Astrocyte of the cerebellum (primary cell): Measurements from ENCODE around the gene FKBP1A.

Source experiments
- DNase-seq: peaks from one replicate; pipeline ENCODE4 v3.0.0-alpha.2; 2011; ENCODE audit warnings: low read depth
- H3K4me3 ChIP-seq: 2 replicates; pipeline ENCODE4 v1.5.1; 2011; ENCODE audit warnings: mild to moderate bottlenecking, low read depth, low read length, moderate library complexity
- in situ Hi-C: cut with HindIII; loops from 2 replicates; pipeline ENCODE4 v1.10.0; 2017; ENCODE audit warnings: low sequenced_read_pairs
- TF ChIP-seq, protein P1 (sequence below): IDR thresholded peaks from 2 replicates; pipeline ENCODE4 v1.5.1; 2012; ENCODE audit warnings: low read length, low read depth, moderate library complexity, mild to moderate bottlenecking; ENCODE audit errors: missing control alignments

Gene FKBP1A

DNA sequence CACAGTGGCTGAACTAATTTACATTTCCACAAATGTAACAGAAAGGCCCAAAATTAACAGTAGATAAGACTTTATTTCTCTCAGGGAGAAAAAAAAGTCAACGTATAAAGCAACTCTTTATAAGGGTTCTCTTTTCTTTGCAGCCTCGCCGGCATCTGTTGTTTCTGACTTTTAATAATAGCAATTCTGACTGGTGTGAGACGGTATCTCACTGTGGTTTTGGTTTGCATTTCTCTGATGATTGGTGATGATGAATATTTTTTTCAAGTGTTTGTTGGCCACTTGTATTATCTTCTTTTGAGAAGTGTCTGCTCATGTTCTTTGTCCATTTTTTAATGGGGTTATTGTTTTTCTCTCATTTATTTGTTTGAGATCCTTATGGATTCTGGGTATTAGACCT is 27.2 kb upstream of the FKBP1A start:
- in situ Hi-C loops = no loop called here
- H3K4me3 ChIP-seq = no peak overlapping the region
- no peak for DNase-seq
- TF ChIP-seq, protein P1, sequence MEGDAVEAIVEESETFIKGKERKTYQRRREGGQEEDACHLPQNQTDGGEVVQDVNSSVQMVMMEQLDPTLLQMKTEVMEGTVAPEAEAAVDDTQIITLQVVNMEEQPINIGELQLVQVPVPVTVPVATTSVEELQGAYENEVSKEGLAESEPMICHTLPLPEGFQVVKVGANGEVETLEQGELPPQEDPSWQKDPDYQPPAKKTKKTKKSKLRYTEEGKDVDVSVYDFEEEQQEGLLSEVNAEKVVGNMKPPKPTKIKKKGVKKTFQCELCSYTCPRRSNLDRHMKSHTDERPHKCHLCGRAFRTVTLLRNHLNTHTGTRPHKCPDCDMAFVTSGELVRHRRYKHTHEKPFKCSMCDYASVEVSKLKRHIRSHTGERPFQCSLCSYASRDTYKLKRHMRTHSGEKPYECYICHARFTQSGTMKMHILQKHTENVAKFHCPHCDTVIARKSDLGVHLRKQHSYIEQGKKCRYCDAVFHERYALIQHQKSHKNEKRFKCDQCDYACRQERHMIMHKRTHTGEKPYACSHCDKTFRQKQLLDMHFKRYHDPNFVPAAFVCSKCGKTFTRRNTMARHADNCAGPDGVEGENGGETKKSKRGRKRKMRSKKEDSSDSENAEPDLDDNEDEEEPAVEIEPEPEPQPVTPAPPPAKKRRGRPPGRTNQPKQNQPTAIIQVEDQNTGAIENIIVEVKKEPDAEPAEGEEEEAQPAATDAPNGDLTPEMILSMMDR = no peak

DNA sequence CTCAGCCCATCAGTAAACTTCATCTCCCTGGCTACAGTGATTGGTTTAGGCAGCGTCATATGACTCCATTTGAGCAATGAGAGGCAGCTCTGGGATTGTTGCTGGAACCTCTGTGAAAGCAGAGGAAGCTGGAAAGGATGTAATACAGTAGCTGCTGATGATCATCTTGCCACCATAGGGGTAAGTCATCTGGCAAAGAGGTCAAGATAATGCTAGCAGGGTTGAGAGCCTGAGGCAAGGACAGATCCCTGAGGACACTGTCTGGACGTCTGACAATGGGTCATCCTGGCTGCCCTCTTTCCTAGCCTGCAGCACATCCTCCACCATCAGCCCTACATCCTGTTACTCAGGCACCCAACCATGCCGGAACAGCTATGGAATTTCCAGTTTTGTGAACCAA is 25.5 kb upstream of the FKBP1A start:
- in situ Hi-C loops = no loop called here
- DNase-seq = no peak
- no peak overlapping the region for H3K4me3 ChIP-seq
- TF ChIP-seq, protein P1 = no peak

DNA sequence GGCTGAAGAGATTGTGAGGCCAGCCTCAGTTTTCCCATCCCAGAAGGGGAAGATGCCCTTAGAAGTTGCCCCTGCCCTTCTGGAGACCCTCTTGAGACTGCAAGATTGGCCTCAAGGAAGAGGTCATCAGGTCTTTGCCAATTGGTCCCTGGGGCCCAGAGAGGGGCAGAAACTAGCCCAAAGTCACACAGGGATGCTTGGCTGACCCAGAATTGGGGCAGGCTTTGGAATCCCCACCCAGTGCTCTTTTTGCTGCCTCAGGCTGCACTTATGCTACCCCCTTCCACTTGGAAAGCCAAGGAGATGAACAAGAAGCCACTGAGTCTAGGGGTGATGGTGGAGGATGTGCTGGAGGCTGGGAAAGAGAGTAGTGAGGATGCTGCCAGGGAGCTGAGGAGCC is 24.9 kb upstream of the FKBP1A start:
- H3K4me3 ChIP-seq = no peak overlapping the region
- no peak for DNase-seq
- TF ChIP-seq, protein P1 = no peak
- in situ Hi-C loops = no loop called here

DNA sequence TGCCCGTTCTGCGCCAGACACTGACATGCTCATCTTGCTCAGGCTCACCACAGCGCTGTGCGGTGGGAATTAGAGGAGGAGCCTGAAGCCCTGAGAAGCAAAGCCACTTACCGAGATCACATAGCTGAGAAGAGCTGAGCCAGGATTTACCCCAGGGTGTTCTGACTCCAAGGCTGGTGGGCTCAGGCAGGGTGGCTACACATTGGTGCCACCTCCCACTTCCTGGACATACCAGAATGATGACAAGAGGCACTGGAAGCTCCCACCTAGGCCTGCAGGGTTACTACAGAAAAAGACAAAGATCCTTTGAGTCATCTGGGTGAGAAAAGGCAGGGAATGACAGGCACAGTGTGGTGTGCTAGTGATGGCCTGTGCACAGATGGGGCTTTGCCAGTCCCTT is 24.4 kb upstream of the FKBP1A start:
- no peak overlapping the region for H3K4me3 ChIP-seq
- DNase-seq = no peak
- TF ChIP-seq, protein P1 = no peak
- in situ Hi-C loops = no loop called here

DNA sequence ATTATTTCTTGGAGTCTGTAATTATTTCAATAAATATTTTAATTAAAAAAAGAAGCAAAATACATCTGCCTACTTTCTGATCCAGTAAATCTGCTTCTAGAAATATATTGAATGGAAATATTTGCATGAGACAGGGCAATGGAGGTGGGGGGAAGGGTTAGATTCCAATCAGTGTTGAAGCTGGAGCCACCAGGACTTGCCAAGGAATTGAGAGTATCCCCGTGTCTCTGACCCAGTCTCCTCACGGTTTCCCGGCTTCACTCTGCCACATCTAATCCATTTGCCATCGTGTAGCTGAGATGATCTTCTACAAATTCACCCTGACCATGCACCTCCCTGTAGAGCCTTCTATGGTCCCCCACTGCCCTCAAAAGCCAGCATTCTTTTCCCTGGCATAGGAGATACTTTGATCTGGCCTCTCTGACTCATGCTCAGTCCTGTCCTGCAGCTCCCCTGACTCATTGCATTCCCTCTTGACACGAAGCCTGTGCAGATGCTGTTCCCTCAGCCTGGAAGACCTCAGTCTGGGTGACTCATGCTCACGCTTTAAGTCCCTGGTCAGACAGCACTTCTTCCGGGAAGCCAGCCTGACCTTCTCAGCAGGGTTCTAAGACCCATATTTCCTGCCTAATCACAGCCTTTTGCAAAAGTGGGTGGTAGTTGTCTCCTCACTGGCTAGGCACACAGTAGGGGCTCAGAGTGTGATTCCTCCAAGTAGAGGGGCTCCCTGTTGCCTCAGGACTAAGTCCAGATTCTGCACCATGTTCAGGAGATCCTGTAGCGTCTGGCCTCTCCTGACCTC is 23.0 kb upstream of the FKBP1A start:
- no peak for DNase-seq
- TF ChIP-seq, protein P1 = no peak
- in situ Hi-C loops = no loop called here
- no peak overlapping the region for H3K4me3 ChIP-seq

DNA sequence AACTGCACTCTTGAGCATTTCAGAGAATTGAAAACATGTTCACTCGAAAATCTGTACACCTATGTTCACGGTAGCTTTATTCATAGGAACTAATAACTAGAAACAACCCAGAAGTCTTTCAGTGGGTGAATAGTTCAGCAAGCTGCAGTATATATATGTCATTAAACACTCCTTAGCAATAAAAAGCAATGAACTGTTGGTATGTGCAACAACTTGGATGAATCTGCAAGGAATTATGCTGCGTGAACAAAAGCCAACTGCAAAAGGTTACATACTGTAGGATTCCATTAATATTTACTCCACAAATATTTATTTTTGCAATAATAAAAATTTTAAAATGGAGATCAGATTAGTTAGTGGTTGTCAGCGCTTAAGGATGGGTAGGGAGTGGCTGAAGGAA is 22.1 kb upstream of the FKBP1A start:
- in situ Hi-C loops = no loop called here
- DNase-seq = no peak
- no peak overlapping the region for H3K4me3 ChIP-seq
- TF ChIP-seq, protein P1 = no peak
